ENCODE measurements around the gene MAP4K3.
A peak's percentile ranks its signal among the peaks of the same experiment; 100 is the strongest.

The MAP4K3 gene

GRCh38 chr2:39436592-39437521 lies at the start of gene MAP4K3:
TSS of gene MAP4K3 (minus strand) at chr2:39437285. CDS start at chr2:39436987, 298 bp downstream.
- FAIRE-seq, result no peak

GRCh38 chr2:39486071-39486470 lies 49.0 kb upstream of the MAP4K3 start:
- FAIRE-seq, result no peak

- peak; percentile 29 for FAIRE-seq
These were observed 47.8 kb upstream of the MAP4K3 start for GRCh38 chr2:39484620-39485495.

- FAIRE-seq, result no peak
These were observed 47.1 kb upstream of the MAP4K3 start for GRCh38 chr2:39484206-39484605.

- peak; percentile 79 for FAIRE-seq
These were observed 46.4 kb upstream of the MAP4K3 start for GRCh38 chr2:39483534-39483933.

- FAIRE-seq, result no peak
These were observed 44.5 kb upstream of the MAP4K3 start for GRCh38 chr2:39481611-39482010.

- no peak for FAIRE-seq
These were observed 42.6 kb upstream of the MAP4K3 start for GRCh38 chr2:39479696-39480095.

GRCh38 chr2:39479053-39479670 lies 42.1 kb upstream of the MAP4K3 start:
- FAIRE-seq, result no peak

GRCh38 chr2:39476524-39476923 lies 39.4 kb upstream of the MAP4K3 start:
- FAIRE-seq, result no peak

- FAIRE-seq, result no peak
These were observed 37.9 kb upstream of the MAP4K3 start for GRCh38 chr2:39475006-39475405.

GRCh38 chr2:39470580-39470979 lies 33.5 kb upstream of the MAP4K3 start:
- no peak for FAIRE-seq

- no peak for FAIRE-seq
These were observed 32.7 kb upstream of the MAP4K3 start for GRCh38 chr2:39469807-39470206.

- no peak for FAIRE-seq
These were observed 31.7 kb upstream of the MAP4K3 start for GRCh38 chr2:39468579-39469451.

GRCh38 chr2:39466311-39466710 lies 29.2 kb upstream of the MAP4K3 start:
- FAIRE-seq, result no peak

GRCh38 chr2:39464864-39465263 lies 27.8 kb upstream of the MAP4K3 start:
- FAIRE-seq, result no peak

- no peak for FAIRE-seq
These were observed 18.7 kb upstream of the MAP4K3 start for GRCh38 chr2:39455826-39456225.

GRCh38 chr2:39452396-39452795 lies 15.3 kb upstream of the MAP4K3 start:
- FAIRE-seq, result no peak

- no peak for FAIRE-seq
These were observed 14.9 kb upstream of the MAP4K3 start for GRCh38 chr2:39451954-39452353.

- FAIRE-seq, result no peak
These were observed 11.1 kb upstream of the MAP4K3 start for GRCh38 chr2:39448169-39448502.

GRCh38 chr2:39447266-39448168 lies 10.4 kb upstream of the MAP4K3 start:
- no peak for FAIRE-seq

- FAIRE-seq, result no peak
These were observed 8.8 kb upstream of the MAP4K3 start for GRCh38 chr2:39445934-39446333.
